GM23338 (cell line): ENCODE results near the gene FTL. TPM values are rescaled to one million over a fixed set of nuclear protein-coding genes. Genes with fewer than 3 reads are reported as not detected.

ENCODE experiments used
- ATAC-seq: fragments of 200-7000 bp; cut with Tn5 transposase; 3 replicates; pipeline ENCODE4 v1.9.1; 2020
- DNase-seq: peaks from one replicate; pipeline ENCODE4 v3.0.0-alpha.2; 2015; ENCODE audit warnings: low spot score
- H2AFZ ChIP-seq: fragments of 200-600 bp; sonication (generic); 2 replicates; pipeline ENCODE4 v1.8.0; 2016; ENCODE audit warnings: antibody characterized with exemption, mild to moderate bottlenecking, moderate library complexity
- H3F3A ChIP-seq: fragments of 200-600 bp; sonication (generic); replicated peaks from 2 replicates; pipeline ENCODE4 v1.8.0; 2017; ENCODE audit warnings: antibody characterized with exemption, mixed run types, low read depth
- H3K27ac ChIP-seq: fragments of 200-600 bp; sonication (generic); 2 replicates; pipeline ENCODE4 v1.6.1; 2016; ENCODE audit warnings: low read depth
- H3K27me3 ChIP-seq: fragments of 200-600 bp; sonication (generic); 2 replicates; pipeline ENCODE4 v1.8.0; 2016; ENCODE audit warnings: mild to moderate bottlenecking, mixed run types, moderate library complexity; ENCODE audit not compliant: insufficient read depth
- H3K36me3 ChIP-seq: fragments of 200-600 bp; sonication (generic); 2 replicates; pipeline ENCODE4 v1.8.0; 2016; ENCODE audit warnings: mild to moderate bottlenecking; ENCODE audit not compliant: insufficient read depth
- H3K4me1 ChIP-seq: fragments of 200-600 bp; sonication (generic); 2 replicates; pipeline ENCODE4 v1.8.0; 2016; ENCODE audit warnings: mild to moderate bottlenecking, moderate library complexity; ENCODE audit not compliant: insufficient read depth
- H3K4me2 ChIP-seq: fragments of 200-600 bp; sonication (generic); 2 replicates; pipeline ENCODE4 v1.7.1; 2017; ENCODE audit warnings: mixed run types
- H3K4me3 ChIP-seq: fragments of 200-600 bp; sonication (generic); 2 replicates; pipeline ENCODE4 v1.6.1; 2016; ENCODE audit warnings: mixed run types
- H3K79me2 ChIP-seq: fragments of 200-600 bp; sonication (generic); replicated peaks from 2 replicates; pipeline ENCODE4 v1.8.0; 2017; ENCODE audit warnings: mild to moderate bottlenecking; ENCODE audit not compliant: insufficient read depth
- H3K9me2 ChIP-seq: fragments of 200-600 bp; sonication (generic); 2 replicates; pipeline ENCODE4 v1.8.0; 2017; ENCODE audit not compliant: insufficient read depth
- H4K20me1 ChIP-seq: fragments of 200-600 bp; sonication (generic); replicated peaks from 2 replicates; pipeline ENCODE4 v1.8.0; 2017; ENCODE audit warnings: mild to moderate bottlenecking; ENCODE audit not compliant: insufficient read depth
- H3K27ac Mint-ChIP-seq: 2 replicates; pipeline ENCODE4 v1.8.0; 2020; ENCODE audit warnings: inconsistent platforms, mild to moderate bottlenecking, moderate library complexity, mixed read lengths
- H3K27me3 Mint-ChIP-seq: 3 replicates; pipeline ENCODE4 v1.8.0; 2022; ENCODE audit warnings: low read depth, mild to moderate bottlenecking, moderate library complexity, mixed read lengths, inconsistent platforms; ENCODE audit not compliant: insufficient read depth, poor library complexity
- H3K36me3 Mint-ChIP-seq: 3 replicates; pipeline ENCODE4 v1.8.0; 2021; ENCODE audit warnings: low read depth, mild to moderate bottlenecking, inconsistent platforms, moderate library complexity, mixed read lengths
- H3K4me1 Mint-ChIP-seq: 3 replicates; pipeline ENCODE4 v1.8.0; 2020; ENCODE audit warnings: mild to moderate bottlenecking, inconsistent platforms, mixed read lengths
- H3K4me3 Mint-ChIP-seq: 3 replicates; pipeline ENCODE4 v1.8.0; 2021; ENCODE audit warnings: moderate library complexity, mild to moderate bottlenecking, inconsistent platforms, mixed read lengths
- H3K9me3 Mint-ChIP-seq: 3 replicates; pipeline ENCODE4 v1.8.0; 2020; ENCODE audit warnings: moderate library complexity, mild to moderate bottlenecking, inconsistent platforms, mixed read lengths
- CTCF ChIP-seq, 2 experiments: fragments of 200-600 bp in 1 of 2; sonication (generic) in 1 of 2; conservative IDR thresholded peaks; 2 replicates each; pipeline versions ENCODE4 v1.5.1 to v1.6.1; 2016 to 2017; ENCODE audit warnings: antibody characterized with exemption in 2 of 2, low read depth in 2 of 2, mild to moderate bottlenecking in 2 of 2, moderate library complexity in 1 of 2
- EZH2phosphoT487 ChIP-seq: fragments of 200-600 bp; sonication (generic); IDR thresholded peaks from one replicate; pipeline ENCODE4 v1.8.1; 2018; ENCODE audit warnings: antibody characterized with exemption; ENCODE audit not compliant: unreplicated experiment
- NANOG ChIP-seq: IDR thresholded peaks from 2 replicates; pipeline ENCODE4 v1.6.1; 2016; ENCODE audit warnings: antibody characterized with exemption, borderline replicate concordance
- POLR2AphosphoS5 ChIP-seq: IDR thresholded peaks from 2 replicates; pipeline ENCODE4 v1.6.1; 2016; ENCODE audit warnings: antibody characterized with exemption, low read depth
- REST ChIP-seq: IDR thresholded peaks from one replicate; pipeline ENCODE4 v1.6.1; 2018; ENCODE audit warnings: antibody characterized with exemption; ENCODE audit not compliant: unreplicated experiment
- ZNF331 ChIP-seq: fragments of 250-450 bp; sonication (Bioruptor Pico); IDR thresholded peaks from 2 replicates; pipeline ENCODE4 v1.5.0; 2020; ENCODE audit warnings: low read depth, mild to moderate bottlenecking, moderate library complexity
- ZNF462 ChIP-seq: fragments of 250-450 bp; sonication (Bioruptor Pico); IDR thresholded peaks from 2 replicates; pipeline ENCODE4 v1.5.0; 2020; ENCODE audit warnings: mild to moderate bottlenecking, moderate library complexity
- polyA plus RNA-seq: library from polyadenylated mRNA; unstranded; fragments of >200 nt; fragmentation: Nextera tagmentation; extraction: Ambion mirVana; gene quantifications from 2 replicates; pipeline ENCODE4 v1.2.1, GENCODE V29; 2016
- total RNA-seq: library from RNA; depleted of rRNA; stranded (reverse); fragments of >200 nt; shearing (Covaris generic); gene quantifications from 2 replicates; pipeline ENCODE4 v1.2.3, GENCODE V29; 2014

FTL gene
- total and polyA plus RNA-seq, 2 experiments from 2014 or later: 2,064 to 5,436 TPM

GRCh38 chr19:48946463-48947257 lies 18.4 kb upstream of the FTL start:
- Histone ChIP-seq H3K79me2 (no peaks in the 10 kb centered on the region), H2AFZ (no peak overlapping the region), H3K36me3 (no peaks in the 10 kb centered on the region), H3K4me3 (no peak overlapping the region), H3K27ac (no peak overlapping the region), H4K20me1 (no peaks in the 10 kb centered on the region), H3K9me2 (no peaks in the 10 kb centered on the region), H3K4me2 (no peak overlapping the region), H3F3A (no peaks in the 10 kb centered on the region), H3K4me1 (no peaks in the 10 kb centered on the region), H3K27me3 (no peaks in the 10 kb centered on the region)
- DNase-seq (no peak), ATAC-seq (no peak)
- Mint-ChIP-seq H3K36me3 (peaks cover 17% of the 10 kb centered on the region; the same call in 2 of the 3 replicates), H3K27me3 (peaks cover 14% of the 10 kb centered on the region), H3K4me1 (no peaks in the 10 kb centered on the region), H3K9me3 (peaks cover 23% of the 10 kb centered on the region), H3K4me3 (no peak overlapping the region), H3K27ac (no peak overlapping the region)
- TF ChIP-seq CTCF (conservative IDR thresholded peaks at IDR 0.05; ENCODE audit: low read depth in 2 of 2) (no peak), REST (no peak), POLR2AphosphoS5 (no peak), NANOG (no peak), ZNF331 (CRISPR knock-in tag) (no peak)

- H3K27me3 Mint-ChIP-seq: peaks cover 19% of the 10 kb centered on the region
- H2AFZ ChIP-seq: no peak overlapping the region
- no peaks in the 10 kb centered on the region for H3K9me2 ChIP-seq
- ATAC-seq: no peak
- H3K4me2 ChIP-seq: no peak overlapping the region
- H3K36me3 ChIP-seq: no peaks in the 10 kb centered on the region
- no peak overlapping the region for H3K4me3 Mint-ChIP-seq
- no peaks in the 10 kb centered on the region for H3F3A ChIP-seq
- no peak overlapping the region for H3K4me3 ChIP-seq
- no peak for DNase-seq
- H3K27me3 ChIP-seq: no peaks in the 10 kb centered on the region
- no peak overlapping the region for H3K27ac Mint-ChIP-seq
- H3K4me1 Mint-ChIP-seq: no peaks in the 10 kb centered on the region
- H3K4me1 ChIP-seq: no peaks in the 10 kb centered on the region
- H3K36me3 Mint-ChIP-seq: peaks cover 14% of the 10 kb centered on the region; the same call in 2 of the 3 replicates
- peaks cover 23% of the 10 kb centered on the region for H3K9me3 Mint-ChIP-seq
- H3K27ac ChIP-seq: no peak overlapping the region
- no peaks in the 10 kb centered on the region for H4K20me1 ChIP-seq
- no peaks in the 10 kb centered on the region for H3K79me2 ChIP-seq
- TF ChIP-seq ZNF462 (no peak), EZH2phosphoT487 (no peak), CTCF (conservative IDR thresholded peaks at IDR 0.05; ENCODE audit: low read depth in 2 of 2) (no peak)
Observed at GRCh38 chr19:48947258-48947542, 17.9 kb upstream of the FTL start.
